ENCODE measurements around the gene IRX4. TPM values are rescaled to one million over a fixed set of nuclear protein-coding genes. Genes with fewer than 3 reads are reported as not detected.
A peak's percentile ranks its signal among the peaks of the same experiment; 100 is the strongest.
"Not testable (repeated sequence)": the region's sequence is repeated elsewhere in the genome, so short reads cannot be mapped to it uniquely, and the experiment has no call there.

The IRX4 gene
- polyA plus RNA-seq, 1 donor: 0.48 TPM

DNA sequence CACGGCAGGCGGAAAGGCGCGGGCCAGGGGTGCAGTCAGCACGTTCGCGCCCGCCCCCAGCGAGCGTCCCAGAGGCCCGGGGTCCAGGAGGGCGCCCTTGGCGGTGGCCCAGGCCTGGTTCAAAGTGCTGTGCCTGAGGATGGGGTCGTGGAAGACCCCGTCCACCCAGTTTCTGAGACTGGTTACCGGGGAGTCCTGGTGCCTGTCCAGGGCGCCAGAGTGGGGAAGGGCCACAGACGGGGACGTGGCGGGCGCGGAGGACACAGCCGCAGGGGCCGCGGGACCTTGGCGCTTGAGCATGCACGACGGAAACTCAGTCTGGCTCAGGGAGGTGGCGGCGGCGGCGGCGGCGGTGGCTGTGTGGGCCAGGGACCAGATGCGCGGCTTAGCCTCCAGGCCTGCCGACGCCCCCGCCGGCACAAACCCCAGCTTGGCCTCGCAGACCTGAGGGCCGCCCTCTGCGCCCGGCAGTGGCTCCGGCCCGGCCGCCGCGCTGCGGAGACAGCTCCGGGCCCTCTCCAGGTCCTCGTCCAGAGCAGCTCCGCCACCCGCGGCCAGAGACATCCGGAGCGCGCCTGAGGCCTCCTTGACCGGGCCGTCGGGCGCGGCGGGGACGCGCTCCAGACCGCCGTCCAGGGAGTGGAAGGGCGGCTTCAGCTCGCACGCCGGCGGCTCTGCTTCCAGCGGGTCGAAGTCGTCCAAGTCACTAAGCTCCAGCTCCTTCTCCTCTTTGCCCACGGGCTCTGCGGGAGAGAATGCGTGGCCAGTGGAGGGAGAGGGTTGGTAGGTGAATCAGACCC is 4.5 kb downstream of the IRX4 start:
- no peak for DNase-seq

DNA sequence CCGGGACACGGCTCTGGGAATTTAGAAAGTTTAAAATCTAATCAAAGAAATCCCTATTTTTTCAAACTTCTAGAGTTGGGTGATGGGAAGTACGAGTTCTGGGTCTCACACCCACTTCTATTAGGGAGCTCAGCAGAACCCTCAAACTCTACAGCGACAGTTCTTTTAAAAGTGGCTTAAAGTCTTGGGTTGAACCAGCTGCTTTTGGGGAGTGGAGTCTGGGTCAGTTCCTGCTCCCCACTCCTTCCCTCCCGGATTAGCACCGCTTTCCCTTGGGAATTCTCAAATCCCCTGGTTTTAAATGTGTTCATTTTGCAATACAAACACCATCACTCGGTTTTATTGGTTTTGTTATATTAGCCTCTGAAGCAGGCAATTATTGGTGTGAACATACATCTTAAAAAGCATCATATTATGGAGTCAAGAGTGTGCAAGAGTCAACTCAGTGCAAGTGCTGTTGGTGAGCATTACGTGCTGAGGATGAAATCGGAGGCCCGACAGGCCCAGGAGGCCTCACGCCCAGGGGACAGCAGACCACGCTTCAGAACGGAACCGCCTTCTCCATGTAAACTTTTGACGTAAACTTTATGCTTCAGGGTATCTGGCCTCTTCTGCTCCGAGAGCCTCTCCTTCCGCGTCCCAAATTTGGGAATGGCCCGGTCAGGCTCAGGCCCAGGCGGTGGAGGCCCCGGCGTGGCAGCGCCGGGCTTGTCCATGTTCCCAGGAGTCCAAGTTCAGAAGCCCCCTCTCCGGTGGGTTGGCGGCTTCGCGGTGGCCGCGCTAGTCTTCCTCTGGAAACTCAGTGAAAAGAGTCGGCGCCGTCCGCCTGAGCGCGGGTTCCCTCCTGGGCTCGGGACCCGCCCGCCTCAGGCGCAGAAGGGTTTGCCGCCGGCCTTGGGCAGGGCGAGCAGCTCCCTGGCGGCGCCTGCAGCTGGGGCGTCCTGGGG is 5.3 kb downstream of the IRX4 start:
- no peak for DNase-seq

DNA sequence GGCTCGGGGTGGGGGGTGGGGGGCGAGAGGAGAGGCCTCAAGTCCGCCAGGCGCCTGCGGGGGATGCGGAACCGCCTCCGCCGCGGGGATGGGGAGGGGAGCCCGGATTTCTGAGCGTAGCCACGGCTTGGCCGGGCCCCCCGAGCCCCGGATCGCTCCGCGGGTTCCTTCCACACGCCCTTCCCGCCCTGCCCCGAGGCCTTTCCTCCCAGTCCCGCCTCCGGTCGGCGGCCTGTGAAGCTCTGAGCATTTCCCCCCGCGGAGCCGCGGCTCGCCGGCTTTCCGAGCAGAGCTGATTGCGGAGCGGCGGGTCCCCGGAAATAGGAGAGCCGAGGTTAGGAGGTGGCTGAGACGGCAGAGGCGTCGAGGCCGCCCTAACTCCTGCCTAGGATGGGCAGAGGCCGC is 6.1 kb downstream of the IRX4 start:
- no peak for DNase-seq

DNA sequence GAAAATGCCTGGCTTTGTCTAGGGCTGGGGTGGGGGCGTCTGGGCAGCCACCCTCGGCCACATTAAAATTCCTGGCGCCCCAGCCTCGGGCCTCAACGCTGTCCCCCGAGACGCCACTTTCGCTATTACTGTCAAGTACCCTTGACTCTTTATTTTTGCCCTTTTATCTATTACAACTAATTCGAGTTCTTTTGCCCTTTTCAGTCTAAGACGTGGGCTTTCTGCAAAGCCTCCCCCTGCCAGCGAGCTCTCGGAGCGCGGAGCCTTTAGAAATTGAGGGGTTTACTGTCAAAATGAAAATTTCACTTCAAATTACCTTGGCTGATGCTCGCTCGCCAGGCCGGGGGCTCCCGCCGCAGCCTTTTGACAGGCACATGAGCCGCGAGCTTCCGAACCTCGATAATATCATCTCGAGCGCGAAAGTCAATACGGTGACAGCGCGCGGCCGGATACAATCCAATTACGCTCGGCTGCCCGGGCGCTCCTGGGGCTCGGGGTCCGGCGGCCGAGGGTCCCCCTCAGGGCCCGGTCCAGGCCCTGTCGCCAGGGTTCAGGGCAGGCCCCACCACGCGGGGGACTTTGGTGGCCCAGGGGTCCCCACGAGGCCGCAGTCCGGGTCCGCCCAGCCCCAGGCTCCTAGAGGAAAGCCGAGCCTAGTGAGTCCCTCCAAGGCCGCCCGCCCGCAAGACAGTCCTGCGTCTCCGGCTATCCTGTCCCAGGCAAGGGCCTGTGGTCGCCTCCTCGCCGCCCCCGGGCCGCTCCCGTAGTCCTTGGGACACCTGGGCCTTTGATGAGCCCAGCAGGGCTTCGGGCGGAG is 6.7 kb downstream of the IRX4 start:
- DNase-seq: no peak

DNA sequence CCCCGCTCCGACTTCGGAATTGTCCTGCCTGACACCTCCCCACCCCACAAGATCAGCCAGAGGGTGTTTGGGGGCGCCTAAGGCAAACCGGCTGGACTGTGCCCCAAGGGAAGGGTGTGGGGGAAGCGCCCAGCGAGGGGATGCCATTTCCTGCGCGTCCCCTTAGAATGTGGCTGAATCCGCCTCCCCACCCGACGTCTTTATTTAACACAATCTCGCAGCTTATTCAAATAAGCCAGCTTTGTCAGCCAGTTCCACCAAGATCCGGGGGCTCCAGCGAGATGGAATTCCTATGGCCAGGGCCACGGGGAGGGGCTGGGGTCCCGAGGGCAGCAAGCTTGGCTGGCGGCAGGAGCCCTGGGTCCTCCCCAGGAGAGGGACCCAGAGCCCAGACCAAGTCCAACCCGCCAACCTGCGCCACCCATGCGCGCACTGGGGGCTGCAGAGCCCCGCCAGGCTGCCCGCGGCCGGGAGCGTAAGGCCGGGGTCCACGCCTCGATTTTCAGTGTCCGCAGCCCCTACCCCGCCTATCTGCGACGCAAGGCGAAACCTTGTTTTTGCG is 7.4 kb downstream of the IRX4 start:
- no peak for DNase-seq

DNA sequence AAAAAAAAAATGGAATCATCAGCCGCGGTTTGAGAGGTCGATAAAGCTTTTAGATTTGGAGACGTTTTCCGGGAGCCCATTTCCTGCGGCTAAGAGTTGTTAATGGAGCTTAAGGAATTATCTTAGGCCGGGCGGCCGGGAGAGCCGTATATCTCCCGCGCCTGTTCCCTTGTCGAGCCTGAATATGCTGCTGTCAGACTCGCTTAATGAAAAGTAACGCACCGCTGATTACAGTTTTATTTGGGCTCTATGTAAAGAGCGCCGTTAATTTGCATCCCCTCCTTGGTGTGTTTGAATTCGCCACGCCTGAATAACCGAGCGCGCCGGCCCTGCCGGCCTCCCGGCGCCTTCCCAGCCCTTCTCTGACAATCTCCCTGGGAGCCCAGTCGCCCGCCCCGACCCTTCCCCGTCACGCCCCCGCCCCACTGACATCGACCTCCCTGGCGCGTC is 7.9 kb downstream of the IRX4 start:
- DNase-seq: peak; percentile 56

DNA sequence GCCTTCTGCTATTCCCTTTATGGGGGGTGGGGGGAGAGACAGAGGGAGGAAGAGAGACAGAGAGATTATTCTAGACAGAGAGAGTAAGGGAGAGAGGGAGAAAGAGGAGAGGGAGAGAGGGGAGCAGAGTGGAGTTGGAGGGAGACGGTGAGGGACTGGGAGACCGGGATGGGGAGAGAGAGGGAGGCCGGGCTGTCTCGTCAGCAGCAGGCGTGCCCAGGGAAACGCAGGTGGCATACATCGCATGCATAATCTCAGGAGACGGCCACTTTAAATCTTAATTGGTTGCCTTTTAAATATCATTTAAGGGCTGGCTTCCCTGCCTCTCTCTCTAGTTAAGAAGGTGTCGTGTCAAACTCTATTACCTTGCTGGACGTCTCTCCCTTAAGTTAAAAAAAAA is 8.4 kb downstream of the IRX4 start:
- DNase-seq: no peak

DNA sequence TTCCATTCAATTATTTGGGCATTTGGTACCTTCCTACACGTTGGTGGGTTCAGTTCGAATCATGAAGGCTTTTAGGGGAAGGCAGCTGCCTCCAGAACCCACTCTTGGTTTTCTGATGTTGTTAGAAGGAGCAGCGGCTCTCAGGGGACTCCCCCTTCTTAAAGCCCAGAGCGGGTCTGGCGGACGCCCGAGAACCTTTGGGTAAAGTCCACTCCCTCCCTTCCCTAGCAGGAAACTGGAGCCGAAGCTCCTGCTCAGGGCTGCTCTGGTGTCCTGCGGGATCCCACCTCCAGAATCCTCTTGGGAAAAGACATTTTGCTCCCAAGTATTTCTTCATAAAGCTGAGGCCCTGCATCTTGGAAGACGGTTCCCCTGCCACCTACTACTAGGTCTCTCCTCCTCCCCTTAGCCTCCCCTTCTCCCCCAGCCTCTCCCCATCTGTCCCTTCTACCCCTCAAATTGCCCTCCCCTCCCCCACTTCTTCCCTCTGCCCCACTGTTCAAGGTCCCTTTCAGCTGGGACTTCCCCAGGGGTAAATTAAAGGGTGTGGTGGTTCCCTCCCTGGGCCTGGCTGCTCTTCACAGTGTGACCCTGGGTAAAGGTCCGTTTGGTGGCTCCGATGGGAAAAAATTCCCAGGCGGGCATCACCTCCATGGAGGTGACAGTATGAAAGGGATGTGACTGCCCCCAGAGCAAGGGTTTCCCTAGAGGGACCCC is 9.3 kb downstream of the IRX4 start:
- DNase-seq: no peak

DNA sequence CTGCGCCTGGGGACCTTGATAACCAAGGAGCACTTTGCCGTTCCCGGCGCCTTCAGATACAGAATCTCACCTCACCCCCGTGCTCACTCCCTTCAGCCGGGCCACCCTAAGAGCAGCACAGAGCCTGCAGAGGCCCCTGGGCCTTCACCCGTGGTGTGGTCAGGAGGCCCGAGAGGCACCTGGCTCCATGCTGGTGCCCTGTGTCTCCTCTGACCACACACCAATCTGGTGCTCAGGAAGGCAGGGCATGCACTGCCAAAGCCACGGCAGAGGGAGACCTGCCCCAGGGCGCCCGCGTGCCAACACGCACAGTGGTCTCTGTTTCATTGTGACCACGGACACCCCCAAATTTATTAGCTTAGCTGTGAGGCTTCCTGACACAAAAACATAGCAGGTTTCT is 11.3 kb downstream of the IRX4 start:
- no peak for DNase-seq

DNA sequence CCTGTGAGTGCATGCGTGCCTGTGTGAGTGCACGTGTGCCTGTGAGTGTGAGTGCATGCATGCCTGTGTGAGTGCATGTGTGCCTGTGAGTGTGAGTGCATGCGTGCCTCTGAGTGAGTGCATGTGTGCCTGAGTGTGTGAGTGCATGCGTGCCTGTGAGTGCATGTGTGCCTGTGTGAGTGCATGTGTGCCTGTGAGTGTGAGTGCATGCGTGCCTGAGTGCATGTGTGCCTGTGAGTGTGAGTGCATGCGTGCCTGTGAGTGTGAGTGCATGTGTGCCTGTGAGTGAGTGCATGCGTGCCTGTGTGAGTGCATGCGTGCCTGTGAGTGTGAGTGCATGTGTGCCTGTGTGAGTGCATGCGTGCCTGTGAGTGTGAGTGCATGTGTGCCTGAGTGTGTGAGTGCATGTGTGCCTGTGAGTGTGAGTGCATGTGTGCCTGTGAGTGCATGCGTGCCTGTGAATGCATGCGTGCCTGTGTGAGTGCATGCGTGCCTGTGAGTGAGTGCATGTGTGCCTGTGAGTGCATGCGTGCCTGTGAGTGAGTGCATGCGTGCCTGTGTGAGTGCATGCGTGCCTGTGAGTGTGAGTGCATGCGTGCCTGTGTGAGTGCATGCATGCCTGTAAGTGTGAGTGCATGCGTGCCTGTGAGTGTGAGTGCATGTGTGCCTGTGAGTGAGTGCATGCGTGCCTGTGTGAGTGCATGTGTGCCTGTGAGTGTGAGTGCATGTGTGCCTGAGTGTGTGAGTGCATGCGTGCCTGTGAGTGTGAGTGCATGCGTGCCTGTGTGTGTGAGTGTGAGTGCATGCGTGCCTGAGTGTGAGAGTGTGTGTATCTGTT is 12.1 kb downstream of the IRX4 start:
- DNase-seq: not testable (repeated sequence)

DNA sequence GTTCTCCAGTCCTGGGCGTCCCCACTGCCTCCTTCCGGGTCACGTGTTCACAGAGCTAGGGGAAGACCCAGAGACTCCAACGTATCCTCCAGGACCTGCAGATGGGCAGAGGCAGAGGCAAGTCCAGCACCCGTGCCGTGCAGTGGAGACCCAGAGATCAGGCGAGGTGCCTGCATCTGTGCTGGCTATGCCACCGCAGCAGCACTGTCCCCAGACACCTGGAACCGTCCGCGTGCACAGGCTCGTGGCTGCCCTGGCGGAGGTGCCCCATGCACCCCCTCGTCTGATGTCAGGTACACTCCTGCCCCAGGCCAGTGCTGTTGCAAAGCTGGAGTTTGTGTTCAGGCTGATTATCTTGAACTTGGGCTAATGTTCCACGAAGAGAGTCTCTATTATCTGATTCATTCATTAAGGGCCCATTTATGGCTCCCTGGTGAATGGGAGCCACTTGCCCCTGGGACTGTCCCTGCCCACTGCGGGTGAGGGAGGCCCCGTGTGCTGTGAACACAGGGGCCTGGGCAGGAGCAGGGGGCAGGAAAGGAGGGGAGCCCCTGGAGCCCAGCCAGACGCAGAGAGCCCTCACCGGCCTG is 13.7 kb downstream of the IRX4 start:
- DNase-seq: no peak

DNA sequence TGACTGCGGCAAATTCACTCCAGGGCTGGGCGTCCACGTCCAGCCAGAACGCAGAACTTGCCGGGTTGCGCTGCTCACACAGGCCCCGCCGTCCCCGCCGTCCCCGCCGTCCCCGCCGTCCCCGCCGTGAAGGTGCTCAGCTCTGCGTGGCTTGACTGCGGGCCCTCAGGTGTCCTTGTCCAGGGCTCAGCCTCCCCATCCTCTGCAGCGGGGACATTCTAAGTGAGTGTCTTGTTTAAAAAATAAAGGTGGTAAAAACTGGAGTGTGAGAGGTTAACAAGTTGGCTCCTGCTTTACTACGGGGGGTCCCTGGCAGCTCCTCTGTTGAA is 14.9 kb downstream of the IRX4 start:
- no peak for DNase-seq

DNA sequence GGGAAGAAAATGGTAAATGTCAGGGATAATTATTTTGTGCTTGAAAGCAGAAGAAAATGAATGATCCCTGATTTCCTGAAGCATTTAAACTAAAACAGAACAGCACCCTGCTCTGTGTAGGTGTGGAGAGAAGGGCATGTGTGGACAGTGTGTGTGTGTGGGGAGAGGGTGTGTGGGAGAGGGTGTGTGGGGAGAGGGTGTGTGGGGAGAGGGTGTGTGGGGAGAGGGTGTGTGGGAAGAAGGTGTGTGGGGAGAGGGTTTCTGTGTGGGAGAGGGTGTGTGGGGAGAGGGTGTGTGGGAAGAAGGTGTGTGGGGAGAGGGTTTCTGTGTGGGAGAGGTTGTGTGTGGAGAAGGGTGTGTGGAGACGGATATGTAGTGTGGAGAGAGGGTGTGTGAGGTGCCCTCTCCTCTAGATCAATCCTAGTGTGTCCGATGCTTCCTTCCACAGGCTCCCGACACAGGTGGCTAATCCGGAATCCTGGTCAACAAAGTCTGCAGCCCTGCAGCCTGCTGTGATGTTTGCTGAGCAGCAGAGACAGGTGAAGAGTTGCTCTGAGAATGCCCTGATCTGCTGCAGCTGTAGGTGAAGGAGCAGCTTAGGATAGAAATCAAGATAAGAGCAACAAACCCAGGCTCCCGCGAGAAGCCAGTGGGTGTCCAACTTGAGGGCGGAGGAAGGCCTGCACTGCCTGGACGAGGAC is 15.5 kb downstream of the IRX4 start:
- no peak for DNase-seq

DNA sequence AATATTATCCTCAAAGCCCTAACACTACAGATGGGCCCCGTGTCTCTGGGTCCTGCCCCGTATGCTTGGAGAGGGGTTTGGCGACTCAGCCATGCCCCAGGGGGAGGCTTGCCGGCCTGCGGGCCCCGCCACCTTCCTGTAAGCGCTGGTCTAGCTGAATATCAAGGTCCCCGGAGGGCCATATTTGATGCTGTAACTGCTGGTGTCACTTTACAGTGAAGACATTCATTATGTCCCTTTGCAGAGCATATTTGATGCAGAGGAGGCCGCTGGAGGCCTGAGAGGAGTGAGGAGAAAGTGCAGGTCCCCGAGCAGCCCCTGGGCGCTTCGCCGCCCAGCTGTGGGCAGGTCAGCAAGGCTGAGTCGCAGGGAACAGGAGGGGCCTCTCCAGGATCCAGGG is 16.8 kb downstream of the IRX4 start:
- no peak for DNase-seq

DNA sequence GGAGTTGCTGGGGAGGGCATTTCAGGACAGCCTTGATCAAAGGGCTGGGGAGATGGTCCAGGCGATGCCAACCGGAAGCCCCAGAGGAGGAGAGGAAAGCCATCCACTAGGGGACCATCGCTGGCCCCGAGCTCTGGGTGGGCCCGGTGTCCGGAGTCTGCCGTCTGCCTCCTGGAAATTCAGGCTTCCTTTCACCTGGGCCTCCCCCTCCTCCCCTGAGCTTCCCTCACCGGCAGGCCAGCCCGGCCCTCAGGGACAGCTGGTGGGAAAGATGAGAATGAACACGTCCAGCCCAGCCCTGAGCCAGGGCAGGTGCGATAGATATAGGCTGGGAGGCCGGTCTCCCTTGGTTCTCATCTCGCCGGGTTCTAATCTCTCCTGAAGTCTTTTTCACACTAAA is 17.2 kb downstream of the IRX4 start:
- DNase-seq: no peak

DNA sequence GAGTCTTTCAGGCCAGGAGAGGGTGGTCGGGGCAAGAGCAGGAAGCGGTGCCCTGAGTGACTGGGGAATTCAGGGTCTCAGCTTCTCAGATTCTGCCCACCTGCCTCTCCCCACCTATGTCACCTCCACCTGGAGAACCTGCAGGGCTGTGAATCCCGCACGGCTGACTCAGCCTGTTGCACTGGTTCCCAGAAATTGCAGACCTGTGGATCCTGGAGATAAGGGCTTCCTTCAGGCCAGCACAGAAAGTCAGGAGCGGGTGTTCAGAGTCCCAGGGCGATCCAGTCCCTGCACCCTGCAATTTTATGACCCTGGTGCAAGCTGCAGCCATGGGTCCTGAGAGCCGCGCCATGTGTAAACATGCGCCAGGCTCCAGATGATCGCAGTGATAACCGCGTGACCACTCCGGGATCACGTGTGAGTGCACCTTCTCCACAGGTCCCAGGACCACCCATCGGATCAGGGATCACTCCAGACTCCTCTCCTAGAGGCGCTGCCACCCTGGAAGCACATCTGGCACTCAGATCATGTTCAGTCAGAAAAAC is 17.8 kb downstream of the IRX4 start:
- no peak for DNase-seq

DNA sequence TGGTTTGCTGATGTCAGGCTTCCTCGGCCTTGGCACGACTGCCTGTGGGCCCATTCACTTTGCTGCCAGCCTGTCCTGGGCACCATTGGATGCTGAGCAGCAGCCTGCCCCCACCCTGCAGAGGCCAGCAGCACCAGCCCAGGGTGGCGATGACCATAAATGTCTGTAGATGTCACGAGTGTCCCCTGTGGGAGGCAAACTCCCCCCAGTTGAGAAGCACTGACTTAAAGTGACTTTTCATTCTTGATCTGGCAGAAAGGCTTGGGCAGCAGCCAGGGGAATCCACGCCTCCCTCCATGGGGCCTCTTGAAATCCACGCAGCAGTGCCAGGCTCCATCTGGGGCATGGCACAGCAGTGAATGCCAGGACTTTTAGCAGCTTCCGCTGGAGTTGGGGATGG is 21.8 kb downstream of the IRX4 start:
- no peak for DNase-seq

DNA sequence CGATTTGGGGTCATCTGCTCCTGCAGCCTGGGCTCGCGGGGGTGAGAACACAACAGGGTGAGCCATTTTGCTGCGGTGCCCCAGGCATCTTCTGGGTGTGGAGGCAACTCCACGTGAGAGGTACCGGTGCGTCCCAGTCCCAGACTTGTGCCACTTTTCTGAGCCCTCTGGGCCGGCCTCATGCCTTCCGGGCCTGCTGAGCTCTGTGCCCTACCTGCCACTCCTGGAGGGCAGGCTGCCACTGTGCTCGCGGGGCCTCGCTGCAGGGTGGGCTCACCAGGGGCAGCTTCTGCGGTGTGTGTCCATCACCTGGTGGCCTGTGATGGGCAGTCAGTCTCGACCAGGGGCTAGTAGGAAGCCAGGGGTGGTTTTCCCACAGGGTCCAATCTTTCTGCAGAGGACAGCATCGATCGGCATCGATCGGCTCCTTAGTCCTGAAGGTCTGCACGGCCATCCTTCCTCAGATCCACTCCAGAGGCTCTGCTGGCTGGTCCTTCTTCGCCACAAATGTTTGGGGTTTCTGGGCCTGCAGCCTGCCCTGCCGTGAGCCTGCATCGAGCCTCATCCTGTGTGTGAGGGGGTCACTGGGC is 22.6 kb downstream of the IRX4 start:
- no peak for DNase-seq

DNA sequence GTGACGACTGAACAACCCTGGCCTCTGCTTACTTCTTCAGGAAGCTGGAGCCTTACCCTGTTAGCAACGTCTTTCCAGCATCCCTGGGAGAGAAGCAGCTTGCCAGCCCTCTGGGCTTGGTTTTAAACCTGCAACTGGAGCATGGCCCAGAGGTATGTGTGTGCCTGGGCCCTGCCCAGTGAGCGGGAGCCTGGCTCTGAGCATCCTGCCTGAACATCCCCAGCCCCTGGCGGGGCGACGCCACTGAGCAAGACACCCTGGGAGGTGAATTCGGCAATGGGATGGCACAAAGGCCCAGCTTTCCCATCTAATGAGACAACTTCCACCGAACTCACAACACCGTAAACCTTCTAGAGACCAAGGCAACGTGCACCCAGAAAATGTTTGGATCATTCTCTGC is 23.6 kb downstream of the IRX4 start:
- no peak for DNase-seq
